ENCODE measurements around the gene ZNF275.
A peak's percentile ranks its signal among the peaks of the same experiment; 100 is the strongest.
"Not testable (repeated sequence)": the region's sequence is repeated elsewhere in the genome, so short reads cannot be mapped to it uniquely, and the experiment has no call there.

ZNF275 gene

GRCh38 chrX:153333821-153334653, at the start of gene ZNF275:
ZNF275 (plus strand) TSS chrX:153334153; CDS start chrX:153336680, 2,527 bp downstream.
- FAIRE-seq, result no peak
- DNase-seq (ENCODE audit: insufficient read length, low spot score), result peak; percentile 53
- TF ChIP-seq CTCF (IDR thresholded peaks at IDR 0.05; ENCODE audit: insufficient read depth, missing control alignments), result no peak

- DNase-seq (ENCODE audit: insufficient read length, low spot score); FAIRE-seq: not testable (repeated sequence)
Observed at GRCh38 chrX:153285678-153286077, 48.3 kb upstream of the ZNF275 start.

- not testable (repeated sequence) for FAIRE-seq; DNase-seq (ENCODE audit: insufficient read length, low spot score)
Observed at GRCh38 chrX:153288807-153289206, 45.1 kb upstream of the ZNF275 start.

- not testable (repeated sequence) for DNase-seq (ENCODE audit: insufficient read length, low spot score); FAIRE-seq
Observed at GRCh38 chrX:153293485-153294071, 40.4 kb upstream of the ZNF275 start.

GRCh38 chrX:153297376-153297775, 36.6 kb upstream of the ZNF275 start:
- TF ChIP-seq CTCF (IDR thresholded peaks at IDR 0.05; ENCODE audit: insufficient read depth, missing control alignments), result no peak
- FAIRE-seq, result no peak
- no peak for DNase-seq (ENCODE audit: insufficient read length, low spot score)

- DNase-seq (ENCODE audit: insufficient read length, low spot score) (no peak), FAIRE-seq (no peak)
- no peak for TF ChIP-seq CTCF (IDR thresholded peaks at IDR 0.05; ENCODE audit: insufficient read depth, missing control alignments)
Observed at GRCh38 chrX:153299855-153300254, 34.1 kb upstream of the ZNF275 start.

GRCh38 chrX:153301746-153302145, 32.2 kb upstream of the ZNF275 start:
- no peak for FAIRE-seq
- no peak for TF ChIP-seq CTCF (IDR thresholded peaks at IDR 0.05; ENCODE audit: insufficient read depth, missing control alignments)
- DNase-seq (ENCODE audit: insufficient read length, low spot score), result no peak

- no peak for DNase-seq (ENCODE audit: insufficient read length, low spot score)
- no peak for TF ChIP-seq CTCF (IDR thresholded peaks at IDR 0.05; ENCODE audit: insufficient read depth, missing control alignments)
- no peak for FAIRE-seq
Observed at GRCh38 chrX:153302796-153303195, 31.2 kb upstream of the ZNF275 start.
